ENCODE measurements around the gene LCN1.
"Not testable (repeated sequence)": the region's sequence is repeated elsewhere in the genome, so short reads cannot be mapped to it uniquely, and the experiment has no call there.

The LCN1 gene

DNA sequence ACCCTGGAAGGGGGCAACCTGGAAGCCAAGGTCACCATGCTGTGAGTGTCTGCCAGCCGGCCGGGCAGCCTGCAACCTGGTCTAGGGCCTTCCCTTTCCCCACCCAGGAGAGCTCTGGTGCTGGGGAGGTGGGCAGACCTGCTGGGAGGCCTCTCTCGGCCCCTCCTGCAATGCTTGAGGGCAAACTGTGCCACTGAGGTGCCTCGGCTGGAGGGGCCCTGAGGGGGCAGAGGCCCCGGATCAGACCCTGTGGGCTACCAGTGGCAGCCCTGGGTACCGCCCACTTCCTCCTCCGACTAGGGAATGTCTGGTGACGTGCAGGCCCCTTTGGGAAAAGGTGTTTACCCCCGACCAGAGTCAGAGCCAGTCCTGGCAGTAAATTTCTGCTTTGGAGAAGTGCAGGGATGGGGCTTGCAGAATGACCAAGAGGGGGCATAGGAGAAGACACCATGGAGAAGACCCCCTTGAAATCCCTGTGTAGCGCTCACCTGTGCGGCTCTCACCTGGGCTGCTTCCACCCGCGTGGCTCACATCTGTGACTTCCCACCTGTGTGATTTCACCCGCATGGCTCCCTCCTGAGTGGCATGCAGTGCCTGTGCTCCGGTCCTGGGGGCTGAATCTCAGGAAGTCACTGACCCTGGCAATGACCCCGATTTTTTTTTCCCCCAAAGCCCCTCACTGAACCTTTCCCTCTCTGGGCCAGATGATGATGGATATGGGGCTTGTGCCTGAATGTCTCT is 1.1 kb downstream of the LCN1 start:
- no peak for DNase-seq (ENCODE audit: low read depth in 2 of 2)

DNA sequence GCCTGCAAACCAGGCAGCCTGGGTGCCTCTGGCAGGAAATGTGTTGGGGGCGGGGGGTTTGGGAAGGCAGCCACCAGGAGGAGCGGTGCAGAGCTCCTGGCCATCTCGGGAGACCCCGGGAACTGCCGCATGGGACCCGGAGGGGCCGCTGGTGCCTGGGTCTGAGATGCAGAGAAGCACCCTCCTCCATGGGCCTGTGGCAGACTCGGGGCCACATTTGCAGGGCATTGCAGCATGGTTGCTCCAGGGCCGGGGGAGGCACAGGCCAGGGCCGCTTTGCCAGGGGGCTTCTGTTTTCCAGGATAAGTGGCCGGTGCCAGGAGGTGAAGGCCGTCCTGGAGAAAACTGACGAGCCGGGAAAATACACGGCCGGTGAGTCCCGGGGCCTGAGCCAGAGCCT is 1.7 kb downstream of the LCN1 start:
- no peak for DNase-seq (ENCODE audit: low read depth in 2 of 2)

DNA sequence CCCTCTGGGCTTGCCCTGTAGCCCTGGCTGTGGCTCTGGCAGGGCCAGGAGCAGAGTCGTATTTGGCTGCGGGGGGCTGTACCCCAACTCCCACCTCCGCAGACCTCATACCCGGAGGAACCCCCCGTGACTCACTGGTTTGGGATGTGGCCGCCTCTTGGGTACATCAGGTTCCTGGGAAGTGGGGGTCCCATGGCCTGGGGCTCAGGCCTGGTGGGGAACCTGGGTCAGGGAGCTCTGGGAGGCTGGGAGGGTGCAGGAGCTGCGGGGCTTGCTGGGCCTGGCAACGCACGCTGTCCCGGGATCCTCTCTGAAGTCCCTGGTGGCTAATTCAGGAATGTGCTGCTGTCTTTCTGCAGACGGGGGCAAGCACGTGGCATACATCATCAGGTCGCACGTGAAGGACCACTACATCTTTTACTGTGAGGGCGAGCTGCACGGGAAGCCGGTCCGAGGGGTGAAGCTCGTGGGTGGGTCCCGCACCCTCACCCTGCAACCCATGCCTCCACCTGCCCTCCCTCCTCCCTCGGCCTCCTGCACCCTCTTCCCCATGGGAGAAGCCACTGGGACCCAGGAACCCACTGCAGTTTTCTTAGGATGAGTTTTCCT is 2.4 kb downstream of the LCN1 start:
- no peak for DNase-seq (ENCODE audit: low read depth in 2 of 2)

DNA sequence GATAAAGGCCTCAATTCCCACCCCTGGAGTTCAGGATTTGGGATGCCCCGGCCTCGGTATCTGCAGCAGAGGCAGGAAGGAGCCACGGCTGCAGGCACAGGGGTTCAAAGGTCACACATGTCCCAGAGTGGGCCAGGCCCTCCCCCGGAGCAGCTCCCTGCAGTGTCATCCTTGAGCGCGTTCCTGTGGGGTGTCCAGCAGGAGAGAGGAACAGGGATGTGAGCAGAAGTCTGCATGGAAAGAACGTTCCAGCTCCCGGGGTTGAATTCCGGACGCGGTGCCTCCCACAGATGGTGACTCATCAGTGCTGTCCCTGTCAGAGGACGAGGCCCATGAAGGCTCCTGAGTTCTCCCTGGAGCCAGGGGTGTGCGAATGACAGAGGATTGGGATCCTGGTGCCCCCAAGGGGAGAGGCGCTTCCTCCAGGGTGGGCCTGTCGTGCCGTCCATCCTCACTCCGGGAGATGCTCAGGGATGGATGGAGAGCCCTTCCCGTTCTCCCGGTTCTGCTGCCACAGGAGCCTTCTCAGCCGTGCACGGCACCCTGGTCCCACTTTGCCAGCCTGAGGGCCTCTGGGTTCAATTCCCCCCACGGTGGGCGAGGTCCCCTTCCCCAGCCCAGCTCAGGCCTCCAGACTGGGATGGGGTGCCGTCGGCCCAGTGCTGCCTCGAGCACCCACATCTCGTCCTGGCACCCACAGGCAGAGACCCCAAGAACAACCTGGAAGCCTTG is 3.1 kb downstream of the LCN1 start:
- no peak for DNase-seq (ENCODE audit: low read depth in 2 of 2)

- no peak for DNase-seq (ENCODE audit: low read depth in 2 of 2)
Observed at GRCh38 chr9:135525241-135526088, 4.2 kb downstream of the LCN1 start.

DNA sequence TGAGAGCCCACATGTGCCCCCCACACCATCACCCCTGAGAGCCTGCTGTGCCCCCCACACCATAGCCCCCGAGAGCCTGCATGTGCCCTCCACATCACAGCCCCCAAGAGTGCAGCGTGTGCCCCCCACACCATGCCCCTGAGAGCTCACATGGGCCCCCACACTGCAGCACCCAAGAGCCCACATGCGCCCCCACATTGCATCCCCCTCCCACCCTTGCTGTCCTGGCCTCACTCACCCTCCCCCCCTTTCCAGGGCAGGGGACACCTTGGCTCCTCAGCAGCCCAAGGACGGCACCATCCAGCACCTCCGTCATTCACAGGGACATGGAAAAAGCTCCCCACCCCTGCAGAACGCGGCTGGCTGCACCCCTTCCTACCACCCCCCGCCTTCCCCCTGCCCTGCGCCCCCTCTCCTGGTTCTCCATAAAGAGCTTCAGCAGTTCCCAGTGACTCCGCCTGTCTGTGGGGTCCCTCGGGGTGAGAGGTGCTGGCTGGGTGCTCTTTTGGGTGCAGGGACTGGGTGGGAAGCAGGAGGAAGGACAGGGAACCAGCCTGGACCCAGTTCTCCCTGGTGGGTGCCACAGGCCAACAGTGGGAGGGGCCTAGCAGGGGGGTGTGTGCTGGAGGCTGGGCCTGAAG is 5.0 kb downstream of the LCN1 start:
- no peak for DNase-seq (ENCODE audit: low read depth in 2 of 2)

DNA sequence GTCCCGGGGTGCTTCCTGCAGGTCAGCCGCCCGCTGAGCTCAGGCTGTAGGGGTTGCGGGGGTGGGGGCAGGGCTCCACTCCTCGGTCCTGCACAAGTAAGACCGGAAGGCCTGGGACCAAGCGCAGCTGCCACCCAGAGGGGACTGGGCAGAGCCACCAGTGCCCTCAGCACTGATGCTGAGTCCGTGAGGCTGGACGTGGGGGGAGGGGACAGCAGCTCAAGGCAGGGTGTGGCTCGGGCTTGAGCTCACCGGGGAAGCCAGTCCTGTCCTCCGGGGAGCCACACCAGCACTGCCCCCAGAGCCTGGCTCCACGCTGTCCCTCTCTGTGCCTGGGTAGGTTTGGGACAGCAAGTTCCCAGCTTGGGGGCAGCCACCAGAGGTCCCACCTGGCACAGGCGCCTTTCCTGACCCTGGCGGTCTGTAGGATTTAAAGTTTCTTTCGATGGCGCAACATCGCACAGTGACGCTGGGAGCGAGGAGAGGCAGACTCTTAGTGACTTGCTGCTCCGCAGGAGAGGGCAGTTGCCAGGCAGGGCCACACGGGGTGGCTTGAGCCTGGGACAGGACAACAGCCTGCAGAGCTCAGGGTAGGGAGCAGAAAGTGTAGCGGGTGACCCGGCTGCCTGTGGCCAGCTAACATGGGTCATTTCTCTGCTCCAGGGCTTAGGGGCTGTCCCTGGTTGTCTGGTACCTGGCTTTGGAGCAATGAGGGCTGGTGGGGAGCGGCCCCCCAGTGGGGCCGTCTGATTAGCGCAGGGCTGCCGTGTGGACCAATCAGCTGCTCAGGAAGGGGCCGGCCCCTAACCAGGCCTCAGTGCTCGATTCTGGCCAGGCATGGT is 5.7 kb downstream of the LCN1 start:
- DNase-seq (ENCODE audit: low read depth in 2 of 2): no peak

GRCh38 chr9:135528842-135529435 is 7.7 kb downstream of the LCN1 start:
- not testable (repeated sequence) for DNase-seq (ENCODE audit: low read depth in 2 of 2)

DNA sequence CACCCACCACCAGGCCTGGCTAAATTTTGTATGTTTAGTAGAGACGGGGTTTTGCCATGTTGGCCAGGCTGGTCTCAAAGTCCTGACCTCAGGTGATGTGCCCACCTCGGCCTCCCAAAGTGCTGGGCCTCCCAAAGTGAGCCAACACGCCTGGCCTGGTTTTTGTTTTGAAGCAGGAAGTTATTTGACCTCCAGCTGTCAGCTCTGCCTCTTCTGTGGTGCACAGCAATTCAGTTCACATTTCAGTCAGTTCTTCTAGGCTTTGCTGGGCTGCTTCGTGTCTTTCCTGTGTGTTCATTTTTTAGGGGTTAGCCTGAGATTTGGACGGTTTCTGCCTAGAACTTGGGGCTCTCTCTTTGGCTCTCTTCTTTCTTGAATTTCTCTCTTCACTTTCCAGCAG is 8.9 kb downstream of the LCN1 start:
- no peak for DNase-seq (ENCODE audit: low read depth in 2 of 2)

DNA sequence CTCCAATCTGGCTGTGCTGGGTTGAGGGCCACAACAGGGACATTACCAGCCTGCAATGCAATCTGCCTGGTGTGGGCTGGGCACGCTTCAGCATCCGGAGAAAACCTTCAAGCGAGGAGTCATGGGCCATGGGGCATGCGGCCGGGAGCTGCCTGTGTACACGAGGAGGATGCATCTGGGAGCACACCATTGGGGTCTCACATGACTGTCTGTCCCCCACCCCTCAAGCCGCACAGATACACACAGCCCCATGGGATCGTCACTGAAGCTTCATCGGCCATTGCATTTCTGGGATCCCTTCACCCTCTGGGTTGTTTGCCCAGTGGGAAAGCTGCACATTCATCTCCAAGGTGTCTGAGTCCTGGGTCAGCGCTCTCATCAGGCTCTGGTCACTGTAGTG is 9.9 kb downstream of the LCN1 start:
- no peak for DNase-seq (ENCODE audit: low read depth in 2 of 2)

DNA sequence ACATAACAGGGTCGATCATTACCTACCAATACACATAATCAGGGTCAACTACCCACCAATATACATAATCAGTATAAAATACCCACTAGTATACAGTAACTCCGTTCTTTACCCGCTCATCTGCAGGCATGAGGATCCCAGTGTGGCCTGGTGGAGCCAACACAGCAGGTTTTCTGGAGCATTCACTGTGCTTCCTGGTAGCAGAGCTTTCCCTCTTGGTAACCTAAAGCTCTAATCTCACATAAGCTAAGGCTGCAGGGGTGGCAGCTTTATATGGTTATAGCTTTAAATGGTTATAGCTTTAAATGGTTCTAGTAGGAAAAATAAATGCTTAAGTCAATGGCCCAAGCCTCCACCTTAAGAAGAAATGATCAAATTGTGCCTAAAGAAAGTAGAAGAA is 11.9 kb downstream of the LCN1 start:
- no peak for DNase-seq (ENCODE audit: low read depth in 2 of 2)

- DNase-seq (ENCODE audit: low read depth in 2 of 2): no peak
Observed at GRCh38 chr9:135533674-135534073, 12.4 kb downstream of the LCN1 start.

- not testable (repeated sequence) for DNase-seq (ENCODE audit: low read depth in 2 of 2)
Observed at GRCh38 chr9:135534192-135534711, 13.0 kb downstream of the LCN1 start.

DNA sequence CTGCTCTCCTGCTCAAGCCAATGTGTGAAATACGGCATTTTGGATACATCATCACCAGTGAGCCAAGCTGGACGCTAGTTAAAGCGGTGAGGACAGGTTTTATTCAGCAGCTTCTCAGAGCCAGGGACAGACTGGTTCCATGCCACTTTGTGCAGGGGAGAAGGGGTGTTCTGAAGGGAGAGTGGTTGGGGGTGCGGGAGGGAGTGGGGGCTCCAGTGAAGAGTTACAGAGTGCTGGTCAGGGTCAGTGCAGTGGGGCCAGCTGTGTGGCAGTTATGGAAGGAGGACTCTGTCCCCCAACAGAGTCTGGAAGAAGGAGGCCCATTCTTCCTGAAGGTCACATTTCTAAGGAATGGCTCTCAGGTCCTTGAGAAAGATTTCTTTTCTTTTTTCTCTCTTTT is 13.6 kb downstream of the LCN1 start:
- DNase-seq (ENCODE audit: low read depth in 2 of 2): not testable (repeated sequence)

DNA sequence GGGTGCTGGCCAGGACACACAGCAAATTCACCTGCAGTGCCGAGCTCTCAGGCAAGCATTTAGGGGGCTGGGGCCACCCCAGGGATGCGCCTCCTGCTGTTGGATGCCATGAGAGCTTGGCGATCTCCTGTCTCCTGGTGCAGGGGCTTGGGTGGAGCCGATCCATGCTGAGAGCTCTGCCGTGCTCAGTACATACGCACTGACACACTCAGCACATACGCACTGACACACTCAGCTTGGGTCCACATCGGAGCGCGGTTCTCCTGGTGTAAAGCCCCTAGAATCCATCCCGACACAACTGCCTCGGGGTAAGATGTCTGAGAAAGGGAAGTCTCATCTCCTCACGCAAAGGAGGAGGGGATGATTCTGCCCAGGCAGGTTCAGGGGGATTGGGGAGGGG is 14.4 kb downstream of the LCN1 start:
- DNase-seq (ENCODE audit: low read depth in 2 of 2): not testable (repeated sequence)

DNA sequence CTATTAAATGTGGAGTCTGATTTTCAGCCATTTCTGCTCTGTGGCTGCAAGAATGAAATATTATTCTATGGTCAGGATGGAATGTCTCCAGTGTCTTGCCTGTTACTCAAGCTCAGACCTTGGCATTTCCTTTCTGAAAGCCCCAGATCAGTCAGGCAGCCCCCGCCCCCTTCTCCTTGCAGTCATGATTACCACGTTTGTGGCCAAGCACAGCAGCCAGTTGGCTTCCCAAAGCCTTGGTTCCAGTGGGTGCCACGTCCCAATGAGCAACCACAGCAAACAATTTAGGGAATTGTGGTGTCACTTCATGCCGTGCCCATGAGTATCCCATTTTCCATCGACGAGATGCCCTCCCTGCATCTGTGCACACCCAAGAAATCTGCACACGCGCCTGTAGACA is 15.0 kb downstream of the LCN1 start:
- no peak for DNase-seq (ENCODE audit: low read depth in 2 of 2)

GRCh38 chr9:135543262-135543894 is 22.1 kb downstream of the LCN1 start:
- not testable (repeated sequence) for DNase-seq (ENCODE audit: low read depth in 2 of 2)

DNA sequence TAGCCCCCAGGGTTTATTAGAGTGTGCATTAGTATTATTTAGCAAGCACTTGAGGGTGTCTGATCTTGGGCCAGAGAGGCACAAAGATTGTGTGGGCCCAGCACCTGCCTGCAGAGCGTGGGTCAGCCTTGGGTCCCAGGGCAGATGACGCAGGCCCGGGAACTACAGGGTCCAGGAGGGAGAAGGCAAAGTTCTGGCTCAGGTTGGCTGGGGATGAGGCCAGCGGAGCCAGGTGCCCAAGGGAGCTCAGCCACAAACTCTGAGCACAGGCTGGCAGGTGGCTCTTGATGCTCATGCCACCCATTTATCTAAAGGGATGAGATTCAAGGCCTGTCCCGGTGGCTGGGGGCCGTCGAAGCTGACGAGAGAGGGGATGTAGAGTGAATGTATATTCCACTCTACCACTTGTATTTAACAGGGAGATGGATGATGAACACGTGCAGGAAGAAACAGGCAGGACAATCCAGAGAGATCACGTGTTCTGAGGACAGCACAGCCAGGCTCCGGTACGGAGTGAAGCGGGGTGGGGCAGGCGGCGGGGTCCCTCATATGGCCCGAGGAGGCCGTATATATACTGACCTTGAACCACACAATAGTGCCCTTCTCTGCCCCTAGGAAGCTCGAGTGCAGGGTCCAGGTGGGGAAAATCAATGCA is 23.9 kb downstream of the LCN1 start:
- no peak for DNase-seq (ENCODE audit: low read depth in 2 of 2)

GRCh38 chr9:135545646-135546176 is 24.5 kb downstream of the LCN1 start, which contains the start of gene OBP2A:
TSS of gene OBP2A (plus strand) at chr9:135546126. CDS start at chr9:135546181, 55 bp downstream.
- not testable (repeated sequence) for DNase-seq (ENCODE audit: low read depth in 2 of 2)
